ENCODE results near the gene GULP1.

DNA sequence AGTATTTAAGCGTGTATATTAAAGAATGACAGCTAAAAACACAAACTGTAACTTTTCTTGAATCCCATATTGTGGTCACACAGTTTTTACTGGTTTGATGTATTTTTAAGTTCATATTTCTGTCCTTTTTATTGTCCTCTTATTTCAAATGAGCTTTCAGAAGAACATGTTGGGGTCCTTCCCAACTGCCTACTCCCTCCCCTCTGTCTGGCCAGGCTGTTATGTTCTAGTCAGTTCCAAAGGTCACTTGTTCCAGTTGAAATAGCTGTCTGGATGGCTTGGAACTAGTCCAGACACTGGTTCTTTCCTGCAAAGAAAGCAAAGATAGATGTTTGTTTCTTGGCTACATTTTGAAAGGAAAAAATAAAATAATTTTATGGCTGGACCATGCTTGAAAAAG is 306.9 kb downstream of the GULP1 start:
- TF ChIP-seq CTCF (IDR thresholded peaks at IDR 0.05; ENCODE audit: borderline replicate concordance, extremely low read depth, low read length, poor library complexity, severe bottlenecking) (no peak), EZH2 (IDR thresholded peaks at IDR 0.05; ENCODE audit: borderline replicate concordance, low read depth, low read length, severe bottlenecking) (no peak)

Measured in DND-41 (cell line).